HG03159 (cell line): Measurements from ENCODE around the gene NECTIN4.
A peak's percentile ranks its signal among the peaks of the same experiment; 100 is the strongest.

Experiments used
- ATAC-seq: cut with Tn5 transposase; IDR thresholded peaks from one replicate; pipeline ENCODE4 v1.9.1; 2021; ENCODE audit warnings: mild to moderate bottlenecking, moderate library complexity; ENCODE audit not compliant: unreplicated experiment

The NECTIN4 gene

DNA sequence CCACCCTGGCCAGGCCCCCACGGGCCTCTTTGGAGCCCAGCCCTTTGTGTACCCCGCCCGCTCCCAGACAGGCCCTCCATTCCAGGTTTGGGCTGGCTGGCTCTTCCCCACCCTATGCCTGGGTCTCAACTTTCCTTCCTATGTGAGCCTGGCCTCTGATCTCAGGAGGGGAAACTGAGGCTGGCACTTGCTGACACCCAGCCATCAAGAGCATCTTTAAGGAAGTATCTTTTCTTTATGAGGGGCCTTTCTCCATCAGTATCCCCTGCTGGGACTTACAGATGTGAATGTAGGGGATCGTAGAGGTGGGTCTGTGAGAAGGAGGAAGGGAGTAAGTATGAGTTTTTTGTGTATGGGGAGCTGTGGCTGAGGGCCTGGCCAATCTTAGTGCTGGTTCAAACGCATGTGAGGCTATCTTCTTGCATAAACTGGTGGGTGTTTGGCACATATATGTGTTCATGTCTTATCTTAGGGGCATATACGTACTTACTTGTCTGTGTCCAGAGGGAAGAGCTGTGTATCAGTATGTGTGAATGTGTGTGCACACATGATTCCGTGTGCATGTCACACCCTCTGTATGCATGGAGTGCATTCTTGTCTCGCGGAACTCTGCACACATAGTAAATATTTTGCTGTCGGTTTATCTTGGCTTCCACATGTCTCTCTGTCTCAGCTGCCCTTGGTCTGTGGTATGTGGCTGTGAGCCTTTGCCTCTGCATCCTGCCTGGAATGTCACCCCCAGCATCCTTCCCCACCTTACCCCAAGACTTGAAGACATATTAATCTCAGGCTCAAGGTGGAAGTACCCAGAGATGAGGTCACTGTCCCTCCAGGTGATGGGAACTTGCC is 5.4 kb downstream of the NECTIN4 start:
- ATAC-seq, result no peak

DNA sequence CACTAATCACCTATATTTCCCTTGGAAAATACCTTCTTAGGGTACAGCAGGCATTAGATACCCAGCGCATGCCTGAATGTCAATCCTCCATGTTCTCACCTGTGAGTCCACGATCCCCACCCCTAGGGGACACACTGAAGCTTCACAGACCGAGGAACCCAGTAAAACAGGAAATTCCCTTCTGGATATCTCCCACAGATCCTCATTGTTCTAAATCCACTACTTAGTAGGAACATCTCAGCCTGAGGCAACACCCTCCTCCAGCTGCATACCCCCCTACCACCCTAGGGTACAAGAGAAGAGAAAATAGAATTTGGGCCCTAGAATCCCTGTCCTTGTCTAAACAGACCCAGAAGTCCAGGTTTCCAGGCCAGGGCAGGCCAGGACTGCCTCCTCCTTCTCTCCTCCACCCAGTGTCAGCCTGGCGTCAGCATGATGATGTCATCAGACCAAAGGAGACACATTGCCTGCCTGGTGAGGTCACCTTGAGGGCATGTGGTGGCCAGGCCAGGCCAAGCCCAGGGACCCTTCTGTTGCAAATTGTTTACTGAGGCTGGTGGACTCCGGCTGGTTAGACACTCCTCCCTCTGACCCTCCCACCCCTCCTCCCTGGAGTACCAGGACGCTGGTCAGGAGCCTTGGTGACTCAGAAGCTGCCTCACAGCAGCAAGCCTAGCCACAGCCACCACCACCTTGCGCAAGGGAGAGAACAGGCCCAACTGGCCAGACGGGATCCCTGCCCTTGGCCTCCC is 6.2 kb downstream of the NECTIN4 start:
- no peak for ATAC-seq

DNA sequence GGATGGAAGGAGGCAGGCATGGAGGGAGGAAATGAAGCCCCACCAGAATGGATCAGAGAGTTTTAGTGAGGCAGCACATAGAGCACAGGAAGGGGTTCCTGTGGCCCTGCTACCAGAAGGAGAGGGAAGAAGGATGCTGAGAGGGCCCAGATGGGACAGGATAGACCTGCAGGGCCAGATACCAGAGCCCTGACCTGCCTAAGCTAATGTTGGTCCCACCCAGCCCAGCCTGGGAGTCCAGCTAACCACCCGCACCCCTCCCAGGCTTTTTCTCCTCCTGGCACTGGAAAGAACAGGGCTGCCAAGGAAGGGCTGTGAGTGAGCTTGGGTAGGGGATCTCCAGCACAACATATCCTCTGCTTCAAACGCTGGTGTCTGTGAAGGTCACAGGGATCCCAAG is 6.9 kb downstream of the NECTIN4 start:
- no peak for ATAC-seq

DNA sequence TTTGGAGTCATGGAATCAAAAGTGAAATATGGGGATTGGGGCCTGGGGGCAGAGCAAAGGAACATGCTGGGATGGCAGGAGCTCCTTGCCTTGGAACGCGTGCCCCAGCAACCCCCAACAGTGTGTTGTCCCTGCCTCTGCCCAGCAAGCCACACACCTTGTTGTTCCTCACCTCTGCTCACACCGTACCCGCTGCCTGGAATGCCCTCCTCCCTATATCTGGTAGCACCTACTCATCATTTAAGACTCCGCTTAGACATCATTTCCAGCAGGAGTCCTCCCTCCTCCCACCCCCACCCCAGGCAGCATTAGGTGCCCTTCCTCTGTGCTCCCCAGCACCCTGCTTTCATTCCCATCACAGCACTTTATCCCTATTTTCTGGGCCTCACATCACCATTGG is 7.8 kb downstream of the NECTIN4 start:
- no peak for ATAC-seq

DNA sequence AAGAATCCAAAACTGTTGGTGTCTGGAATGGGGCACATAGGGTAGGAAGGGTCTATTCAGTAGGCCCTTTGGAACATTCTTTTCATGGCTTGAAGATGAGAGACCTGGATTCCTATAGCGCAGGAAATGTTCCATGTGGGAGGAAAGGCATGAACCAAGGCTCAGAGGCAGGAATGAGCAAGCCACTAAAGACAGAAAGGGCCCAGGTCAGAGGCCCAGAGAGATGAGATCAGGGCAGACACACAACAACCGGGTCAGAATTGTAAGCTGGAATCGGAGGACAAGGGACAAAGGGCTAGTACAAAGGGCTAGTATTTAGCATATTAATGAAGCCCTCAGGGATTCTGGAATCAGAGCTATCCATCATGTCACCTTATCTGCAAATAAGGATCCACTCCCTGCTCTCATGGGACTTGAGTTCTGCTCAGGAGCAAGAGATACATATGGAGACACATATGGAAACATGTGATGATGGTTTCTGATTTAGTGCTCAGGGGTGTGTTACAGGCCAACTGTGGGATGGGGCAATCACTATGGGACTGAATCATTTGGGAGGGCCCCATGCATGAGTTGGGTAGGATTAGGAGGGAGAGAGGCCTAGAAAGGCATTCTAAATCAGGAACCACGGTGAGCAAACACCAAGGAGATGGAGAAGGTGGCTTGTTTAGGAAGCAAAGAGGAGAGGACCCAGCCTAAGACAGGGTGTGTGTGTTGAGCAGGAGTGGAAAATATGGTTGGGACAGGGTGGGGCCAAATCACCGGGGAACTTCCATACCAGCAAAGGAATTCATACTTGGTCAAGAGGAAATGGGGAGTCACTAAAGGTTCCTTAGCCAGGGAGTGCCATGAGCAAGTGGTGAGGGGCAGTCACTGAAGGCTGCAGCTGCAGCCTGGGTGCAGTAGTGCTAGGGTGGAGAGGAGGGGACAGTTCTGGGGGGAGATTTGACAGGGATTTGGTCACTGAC is 8.6 kb downstream of the NECTIN4 start:
- no peak for ATAC-seq

DNA sequence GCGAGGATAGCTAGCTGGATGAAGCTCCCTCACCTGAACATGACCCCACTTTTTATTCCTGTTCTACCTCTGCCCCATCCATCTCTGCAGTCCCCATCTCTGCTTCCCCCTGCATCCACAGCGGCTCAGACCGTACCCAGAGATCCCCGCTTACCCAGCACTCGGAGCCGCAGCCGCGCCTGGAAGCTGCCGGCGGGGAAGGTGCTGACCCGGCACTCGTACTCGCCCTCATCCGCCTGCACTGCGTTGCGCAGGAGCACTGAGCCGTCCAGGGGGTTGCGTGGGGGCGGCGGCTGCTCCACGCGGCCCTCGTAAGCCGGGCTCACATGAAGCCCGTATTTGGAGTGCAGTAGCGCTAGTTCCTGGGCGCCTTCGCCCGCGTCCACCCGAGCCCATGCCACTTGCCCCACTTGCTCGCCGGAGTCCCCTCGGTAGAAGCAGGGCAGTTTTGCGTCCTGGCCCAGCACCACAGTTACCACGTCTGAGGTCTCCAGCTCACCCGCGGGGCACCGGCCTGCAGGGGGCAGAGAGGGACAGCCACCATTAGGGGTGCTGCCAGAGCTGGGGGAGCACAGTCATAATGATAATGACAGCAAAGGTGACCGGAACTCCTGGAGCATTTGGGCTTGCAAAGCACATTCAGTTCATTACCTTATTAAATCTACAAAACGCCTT is 9.8 kb downstream of the NECTIN4 start:
- ATAC-seq, result no peak

DNA sequence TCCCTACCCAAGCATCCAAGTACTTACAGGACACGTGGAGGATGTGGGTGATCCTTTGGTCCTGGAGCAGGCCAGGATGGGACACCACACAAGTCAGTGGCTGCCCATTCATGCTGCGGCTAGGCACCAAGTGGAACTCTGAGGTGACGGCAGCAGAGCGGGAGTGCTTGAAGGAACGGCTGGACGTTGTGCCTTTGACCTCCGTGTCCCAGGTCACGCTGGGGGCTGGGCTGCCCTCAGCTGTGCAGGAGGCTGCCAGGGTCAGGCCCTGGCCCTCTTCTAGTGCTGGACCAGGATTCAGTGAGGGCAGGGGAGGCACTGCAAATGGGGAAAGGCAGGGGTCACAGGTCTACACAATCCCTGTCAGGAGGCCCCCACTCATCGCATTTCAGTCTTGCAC is 11.9 kb downstream of the NECTIN4 start:
- ATAC-seq, result no peak

DNA sequence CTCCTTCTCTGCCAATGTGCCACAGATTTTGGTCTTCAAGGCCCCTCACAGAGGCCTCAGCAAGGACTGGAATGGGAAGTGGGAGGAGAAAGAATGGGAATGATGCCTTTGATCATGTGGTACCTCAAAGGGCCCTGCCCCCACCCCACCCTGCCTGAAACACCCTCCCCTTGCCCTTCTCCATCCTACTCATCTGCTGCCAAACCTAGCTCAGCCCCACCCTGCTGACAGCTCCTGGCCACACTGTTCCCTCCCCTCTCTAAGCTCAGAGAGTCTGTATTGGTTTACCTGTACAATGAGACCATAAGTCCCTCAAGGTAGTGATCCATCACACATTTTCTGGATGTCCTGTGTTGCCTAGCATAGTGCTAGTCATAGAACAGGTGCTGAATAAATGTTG is 12.9 kb downstream of the NECTIN4 start:
- no peak for ATAC-seq

DNA sequence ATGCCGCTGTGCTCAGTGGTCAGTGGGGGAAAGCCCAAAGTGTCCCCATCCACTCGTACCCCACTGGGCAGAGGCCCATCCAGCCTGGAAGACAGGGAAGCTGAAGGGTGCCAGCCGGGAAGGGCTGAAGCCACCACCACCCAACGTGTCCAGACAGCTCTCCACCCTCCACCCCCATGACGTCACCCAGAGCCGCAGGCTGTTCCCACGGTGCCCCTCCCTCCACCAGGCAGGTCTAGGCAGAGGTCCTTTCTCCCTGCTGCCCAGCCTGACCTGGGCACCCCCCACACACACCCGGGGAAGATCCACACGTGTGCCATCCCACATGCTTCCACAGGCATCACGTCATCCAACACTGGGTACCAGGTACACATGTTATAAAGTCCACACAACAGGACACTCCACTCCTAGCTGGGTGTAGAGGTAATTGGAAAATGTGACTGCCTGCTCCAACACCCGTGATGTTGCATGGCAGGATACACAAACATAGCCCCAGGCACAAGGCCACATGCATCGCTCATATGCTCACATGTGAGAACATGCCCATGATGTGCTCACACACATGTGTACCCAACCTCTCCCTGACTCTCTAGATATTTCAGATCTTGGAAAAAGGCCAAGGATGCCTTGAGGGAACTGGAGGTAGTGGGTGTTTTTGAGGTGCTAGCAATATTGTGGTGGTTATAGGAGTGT is 14.5 kb downstream of the NECTIN4 start:
- ATAC-seq, result no peak

DNA sequence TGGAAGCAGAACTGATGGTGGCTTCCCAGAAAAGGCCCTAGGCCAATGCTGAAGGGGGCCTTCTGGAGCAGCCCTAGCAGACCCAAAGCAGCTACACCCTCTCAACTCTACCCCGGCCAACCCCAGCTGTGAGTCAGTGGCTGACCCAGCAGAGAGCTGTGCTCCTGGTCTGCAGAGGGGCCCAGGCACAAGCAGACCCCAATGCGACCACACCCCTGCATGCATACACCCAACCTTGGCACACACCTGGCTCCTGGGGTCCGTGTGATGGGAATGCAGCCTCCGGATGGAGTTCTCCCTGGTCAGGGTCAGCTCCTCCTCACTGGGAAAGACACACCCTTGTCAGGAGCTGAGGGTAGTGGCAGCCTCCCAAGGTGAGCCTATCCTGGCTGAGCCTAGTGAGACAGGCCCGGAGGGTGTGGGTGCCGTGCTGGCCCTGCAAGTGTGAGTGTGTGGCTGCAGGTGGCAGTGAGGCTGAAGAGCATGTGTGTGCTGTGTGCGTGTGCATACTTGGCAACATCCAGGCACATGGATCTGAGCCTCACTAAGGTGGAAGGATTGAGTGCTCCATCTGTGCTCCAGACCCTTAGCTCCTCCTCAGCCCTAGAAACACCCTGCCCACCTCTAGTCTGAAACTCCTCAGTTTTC is 15.8 kb downstream of the NECTIN4 start:
- no peak for ATAC-seq

DNA sequence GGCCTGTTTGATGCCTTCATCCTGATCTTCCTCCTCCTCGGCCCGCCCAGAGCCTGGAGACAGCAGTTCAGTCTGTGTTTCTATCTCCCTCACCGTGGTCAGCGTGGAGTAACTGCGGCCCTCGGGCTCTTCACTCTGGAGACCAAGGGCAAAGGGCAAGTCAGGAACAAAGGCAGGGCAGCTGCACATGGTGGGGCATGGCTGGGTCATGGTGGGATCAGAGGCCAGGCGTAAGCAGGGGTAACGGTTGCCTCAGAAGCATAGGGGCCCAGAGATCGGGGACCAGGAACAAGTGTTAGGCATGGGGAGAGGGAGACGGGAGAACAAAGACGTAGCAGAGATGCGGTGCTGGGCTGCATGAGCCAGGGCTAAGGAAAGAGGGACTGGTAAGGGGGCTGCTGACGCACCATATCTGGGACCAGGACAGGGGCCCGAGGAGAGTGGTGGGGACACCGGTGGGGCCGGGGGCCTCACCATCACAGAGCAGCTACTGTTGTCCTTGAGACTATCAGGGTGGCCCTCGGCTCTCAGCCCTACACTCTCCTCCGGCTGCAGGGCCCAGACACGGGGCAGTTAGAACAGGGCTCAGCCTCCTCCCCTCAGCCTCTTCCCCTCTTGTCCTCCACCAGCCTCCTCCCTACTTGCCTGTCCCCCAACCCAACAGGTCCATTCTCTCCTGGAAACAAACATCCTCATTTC is 16.5 kb downstream of the NECTIN4 start:
- no peak for ATAC-seq

DNA sequence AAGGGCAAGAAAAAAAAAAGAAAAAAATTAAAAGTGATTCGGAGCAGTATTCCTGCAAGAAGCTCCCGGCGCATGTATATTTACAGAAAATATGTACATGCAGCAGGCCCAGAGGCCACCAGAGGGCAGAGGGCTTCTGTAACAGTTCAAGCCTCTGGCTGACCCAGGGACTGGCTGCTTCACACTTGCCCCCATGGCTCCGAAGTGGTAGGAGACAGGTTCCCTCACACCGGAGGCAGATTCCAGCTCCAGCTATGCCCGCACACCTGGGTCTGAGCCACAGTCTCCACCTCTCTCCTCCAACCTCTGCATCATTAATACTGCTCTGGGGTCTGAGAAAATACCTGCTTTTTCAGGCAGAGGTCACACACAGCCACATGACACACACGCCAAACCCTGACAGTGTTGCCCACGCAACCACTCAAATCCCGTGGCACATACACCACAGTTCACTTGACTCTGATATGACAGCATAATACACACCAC is 17.4 kb downstream of the NECTIN4 start:
- no peak for ATAC-seq

DNA sequence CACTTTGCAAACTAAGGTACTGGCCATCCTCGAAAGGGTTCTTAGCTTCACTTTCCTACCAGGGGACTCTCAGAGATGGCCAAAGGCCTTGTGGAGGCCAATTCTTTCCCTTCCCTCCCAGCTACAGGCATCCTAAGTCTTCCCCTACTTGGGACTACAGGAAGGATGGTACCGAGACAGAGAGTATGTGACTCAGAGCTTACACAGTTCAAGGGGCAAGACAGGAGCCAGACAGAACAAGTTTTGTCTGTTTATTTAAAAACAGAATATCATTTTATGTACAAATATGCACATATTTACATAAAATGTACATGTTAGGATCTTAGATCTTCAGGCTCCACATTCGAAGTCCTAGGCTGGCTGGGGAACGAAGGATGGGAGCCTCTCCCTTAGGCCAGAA is 18.6 kb downstream of the NECTIN4 start:
- no peak for ATAC-seq

DNA sequence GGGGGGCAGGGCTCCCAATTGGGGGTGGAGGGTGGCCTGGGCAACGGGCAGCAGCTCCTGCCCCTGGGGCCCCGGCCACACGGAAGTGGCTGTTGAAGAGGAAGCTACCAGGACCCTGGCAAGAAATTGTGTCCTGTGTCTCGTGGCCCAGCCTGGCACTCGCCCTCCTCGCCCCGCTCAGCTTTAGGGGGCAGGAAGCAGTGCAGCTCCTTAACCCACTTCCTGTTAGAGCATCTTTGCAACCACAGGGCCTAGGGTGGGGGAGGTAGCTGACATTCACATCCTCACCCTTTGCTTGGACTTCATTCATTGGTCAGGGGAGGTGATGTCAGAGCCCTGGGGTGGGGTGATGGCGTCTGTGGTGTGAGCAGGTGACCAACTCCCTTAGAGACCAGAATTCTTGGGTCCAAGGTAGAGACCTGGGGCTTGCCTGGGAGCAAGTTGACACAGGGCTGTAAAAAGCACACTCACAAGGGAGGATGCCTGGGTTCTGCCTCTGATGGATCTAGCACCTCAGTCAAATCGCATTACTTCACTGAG is 19.6 kb downstream of the NECTIN4 start, which contains the start of gene ARHGAP30:
ARHGAP30 (minus strand) TSS at position 161 of the 540 bp plus-strand sequence. CDS start 267 bp downstream, outside the sequence.
- ATAC-seq, result peak; percentile 69

DNA sequence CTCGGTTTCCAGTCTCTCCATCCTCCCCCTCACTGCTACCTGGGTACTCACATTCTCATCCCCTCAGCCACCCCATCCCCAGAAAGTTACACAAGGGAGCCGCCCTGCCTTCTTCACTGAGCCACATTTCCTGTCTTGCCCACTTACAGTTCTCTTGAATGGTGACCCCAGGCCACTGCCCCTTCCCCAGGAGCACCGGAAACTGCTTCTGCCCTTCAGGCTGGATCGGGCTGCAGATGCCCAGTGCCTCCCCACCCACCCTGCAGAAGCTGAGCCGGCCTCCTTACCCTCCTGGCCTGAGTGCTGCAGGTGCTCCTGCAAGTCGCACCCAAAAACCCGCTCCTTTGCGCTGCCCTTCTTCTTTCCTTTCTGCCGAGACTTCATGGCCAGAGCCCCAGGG is 20.1 kb downstream of the NECTIN4 start:
- peak; percentile 9 for ATAC-seq

DNA sequence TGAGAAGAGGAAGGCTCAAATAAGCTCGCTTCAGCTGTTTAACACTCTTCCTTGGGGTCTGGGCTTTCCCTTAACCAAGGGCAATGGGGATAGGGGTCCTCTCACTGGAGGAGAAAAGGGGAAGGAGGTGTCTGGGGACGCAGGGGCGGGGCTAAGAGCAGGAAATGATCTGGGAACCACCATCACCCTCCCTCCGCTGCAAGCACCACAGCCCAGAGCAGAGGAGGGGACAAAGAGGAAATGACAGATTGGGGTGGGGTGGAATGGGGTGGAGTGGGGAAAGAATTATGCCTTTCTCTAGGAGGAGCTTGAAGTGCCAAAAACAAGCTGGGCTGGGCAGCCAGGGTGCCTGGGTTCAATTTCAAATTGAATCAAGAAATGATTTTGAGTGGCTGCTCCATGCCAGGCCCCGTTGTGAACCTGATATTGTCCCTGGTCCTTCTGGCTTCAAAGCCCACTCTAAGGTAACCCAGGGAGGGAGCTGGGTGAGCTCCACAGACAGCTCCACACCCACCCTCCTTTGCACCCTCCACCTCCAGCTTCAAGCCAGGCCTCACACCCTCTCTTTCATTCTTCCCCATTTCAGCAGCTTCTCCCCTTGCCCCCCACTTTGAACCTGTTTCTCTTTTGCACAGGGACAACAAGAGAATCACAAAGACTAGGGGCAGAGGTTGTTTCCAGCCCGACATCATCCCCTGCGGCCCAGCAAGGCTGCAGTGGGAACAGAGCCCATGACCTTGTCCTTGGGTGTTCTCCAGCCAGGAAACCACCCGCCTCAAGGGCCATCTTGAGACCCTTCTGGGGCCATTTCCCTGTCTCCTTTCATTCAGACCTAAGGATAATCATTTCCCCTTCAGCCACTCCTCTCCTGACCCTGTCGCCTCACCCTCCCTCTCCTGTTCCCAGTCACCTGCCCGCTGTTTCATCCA is 20.8 kb downstream of the NECTIN4 start:
- peak; percentile 49 for ATAC-seq

DNA sequence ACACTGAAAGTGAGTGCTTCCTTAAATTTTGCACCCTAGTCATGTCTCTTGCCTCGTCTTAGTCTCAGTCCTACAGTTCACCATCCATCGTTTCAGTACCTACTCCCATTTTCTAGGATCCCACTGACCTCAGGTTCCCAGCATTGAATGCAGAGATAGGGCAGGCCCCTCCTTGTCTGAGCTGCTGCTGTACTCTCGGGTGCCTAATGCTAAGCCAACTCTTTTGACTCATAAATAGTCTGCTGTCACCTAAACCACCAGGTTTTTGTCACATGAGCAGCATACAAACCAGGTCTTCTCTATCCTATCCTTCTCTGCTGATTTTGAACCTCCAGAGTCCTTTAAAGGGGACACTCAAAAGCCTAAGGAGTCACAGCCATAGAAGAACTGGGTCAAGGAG is 22.7 kb downstream of the NECTIN4 start:
- no peak for ATAC-seq
